ENCODE results near the gene PARD3.

DNA sequence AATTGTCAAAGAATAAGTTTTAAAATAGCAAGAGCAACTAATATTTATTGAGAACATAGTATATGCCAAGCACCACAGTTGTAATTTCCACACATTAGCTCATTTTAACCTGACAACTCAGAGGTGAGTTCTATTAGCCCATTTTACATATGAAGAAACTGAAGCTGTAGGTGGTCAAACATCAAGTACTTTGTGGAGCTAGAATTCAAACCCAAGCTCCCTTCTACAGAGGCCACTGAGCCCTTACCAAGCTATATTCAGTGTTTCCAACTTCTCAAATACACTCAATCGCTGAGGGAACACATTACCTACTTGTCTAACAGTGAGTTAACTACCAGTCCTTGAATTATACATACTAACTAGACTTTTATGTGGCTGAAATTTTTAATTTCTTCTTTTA lies 236.6 kb downstream of the PARD3 start:
- TF ChIP-seq, protein P1, sequence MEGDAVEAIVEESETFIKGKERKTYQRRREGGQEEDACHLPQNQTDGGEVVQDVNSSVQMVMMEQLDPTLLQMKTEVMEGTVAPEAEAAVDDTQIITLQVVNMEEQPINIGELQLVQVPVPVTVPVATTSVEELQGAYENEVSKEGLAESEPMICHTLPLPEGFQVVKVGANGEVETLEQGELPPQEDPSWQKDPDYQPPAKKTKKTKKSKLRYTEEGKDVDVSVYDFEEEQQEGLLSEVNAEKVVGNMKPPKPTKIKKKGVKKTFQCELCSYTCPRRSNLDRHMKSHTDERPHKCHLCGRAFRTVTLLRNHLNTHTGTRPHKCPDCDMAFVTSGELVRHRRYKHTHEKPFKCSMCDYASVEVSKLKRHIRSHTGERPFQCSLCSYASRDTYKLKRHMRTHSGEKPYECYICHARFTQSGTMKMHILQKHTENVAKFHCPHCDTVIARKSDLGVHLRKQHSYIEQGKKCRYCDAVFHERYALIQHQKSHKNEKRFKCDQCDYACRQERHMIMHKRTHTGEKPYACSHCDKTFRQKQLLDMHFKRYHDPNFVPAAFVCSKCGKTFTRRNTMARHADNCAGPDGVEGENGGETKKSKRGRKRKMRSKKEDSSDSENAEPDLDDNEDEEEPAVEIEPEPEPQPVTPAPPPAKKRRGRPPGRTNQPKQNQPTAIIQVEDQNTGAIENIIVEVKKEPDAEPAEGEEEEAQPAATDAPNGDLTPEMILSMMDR (IDR thresholded peaks at IDR 0.05; ENCODE audit: low read depth, low read length, poor library complexity, severe bottlenecking) = no peak
- TF ChIP-seq EZH2phosphoT487 (IDR thresholded peaks at IDR 0.05; ENCODE audit: borderline replicate concordance, low read length) = no peak
